GM19467 (cell line): ENCODE measurements around the gene SHROOM3.
"Not testable (repeated sequence)": the region's sequence is repeated elsewhere in the genome, so short reads cannot be mapped to it uniquely, and the experiment has no call there.

Experiments used
- ATAC-seq: cut with Tn5 transposase; IDR thresholded peaks from one replicate; pipeline ENCODE4 v1.9.1; 2021; ENCODE audit warnings: mild to moderate bottlenecking, moderate library complexity; ENCODE audit not compliant: unreplicated experiment

SHROOM3 gene

DNA sequence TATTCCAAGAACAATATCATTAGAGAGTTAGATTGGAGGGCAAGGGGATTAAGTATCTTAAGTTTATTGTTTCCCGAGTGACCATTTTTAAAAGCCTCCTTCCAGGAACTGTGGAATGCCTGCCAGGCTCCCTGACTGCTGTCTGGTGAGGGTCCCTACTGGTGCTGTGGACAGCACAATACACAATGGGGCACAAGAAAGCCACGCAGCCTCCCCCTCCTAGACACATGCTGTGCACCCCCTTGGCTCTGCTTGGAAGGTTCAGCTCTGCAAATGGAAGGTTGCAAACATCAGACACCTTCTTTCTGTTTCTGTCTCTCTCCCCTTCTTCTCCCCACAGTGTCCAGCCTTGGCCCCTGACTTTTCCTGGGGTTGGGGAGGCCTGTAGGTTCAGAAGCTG is 153.2 kb downstream of the SHROOM3 start:
- no peak for ATAC-seq

DNA sequence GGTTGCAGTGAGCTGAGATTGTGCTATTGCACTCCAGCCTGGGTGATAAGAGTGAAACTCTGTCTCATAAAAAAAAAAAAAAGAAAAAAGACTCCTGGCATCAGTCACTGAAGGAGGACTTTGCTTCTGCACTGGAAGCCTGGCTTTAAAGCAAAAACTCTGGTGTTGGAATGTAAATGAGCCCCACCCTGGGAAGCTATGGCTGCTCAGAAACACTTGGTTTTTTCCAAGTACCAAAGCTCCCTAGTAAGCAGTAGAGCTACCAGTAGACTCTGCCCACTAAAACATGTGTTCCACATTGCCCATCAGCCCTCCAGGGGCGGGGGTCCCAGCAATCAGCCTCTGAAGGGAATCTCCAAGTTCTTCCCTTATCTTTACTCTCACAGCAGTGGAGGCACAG is 154.4 kb downstream of the SHROOM3 start:
- ATAC-seq, result no peak

DNA sequence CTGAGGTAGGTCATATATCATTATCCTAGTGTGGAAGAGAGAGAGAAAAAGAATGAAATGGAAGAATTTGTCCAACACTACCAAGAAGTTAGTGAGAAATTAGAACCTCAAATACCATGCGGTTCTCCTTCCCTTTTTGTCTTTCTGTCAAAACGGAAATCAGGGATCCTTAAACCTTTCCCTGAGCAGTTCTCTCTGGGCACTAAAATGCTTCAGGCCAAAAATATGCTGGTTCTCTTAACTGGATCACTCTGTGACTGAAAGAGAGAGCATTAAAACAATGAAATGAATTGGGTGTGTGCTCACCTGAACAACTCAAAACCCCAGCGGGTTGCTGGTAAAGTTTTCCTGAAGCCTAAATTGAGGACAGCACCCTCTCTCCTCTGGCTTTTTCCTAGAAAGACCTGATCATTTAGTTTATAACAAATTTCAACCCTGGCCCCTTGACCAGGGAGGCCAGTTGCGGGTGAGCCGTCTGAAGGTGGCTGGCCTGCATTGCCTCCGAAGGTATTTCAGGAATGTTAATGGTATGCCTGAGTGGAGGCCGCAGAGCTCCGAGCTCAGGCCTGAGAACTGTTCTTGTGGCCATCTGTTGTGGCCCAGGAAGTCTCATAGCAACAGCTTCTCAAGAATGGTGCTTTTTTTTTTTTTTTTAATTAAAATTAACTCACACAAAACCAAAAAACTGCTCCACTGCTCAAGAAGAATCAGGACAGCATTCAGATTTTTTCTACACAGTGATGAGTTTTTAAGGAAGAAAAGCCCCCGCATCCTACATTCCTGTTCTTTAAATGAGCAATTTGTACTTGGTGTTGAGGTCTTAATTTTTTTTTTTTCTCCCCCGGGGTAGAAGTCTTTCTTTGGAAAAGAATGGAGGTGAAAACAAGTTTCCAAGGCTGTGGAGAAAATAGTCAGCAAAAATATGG is 155.1 kb downstream of the SHROOM3 start:
- no peak for ATAC-seq

DNA sequence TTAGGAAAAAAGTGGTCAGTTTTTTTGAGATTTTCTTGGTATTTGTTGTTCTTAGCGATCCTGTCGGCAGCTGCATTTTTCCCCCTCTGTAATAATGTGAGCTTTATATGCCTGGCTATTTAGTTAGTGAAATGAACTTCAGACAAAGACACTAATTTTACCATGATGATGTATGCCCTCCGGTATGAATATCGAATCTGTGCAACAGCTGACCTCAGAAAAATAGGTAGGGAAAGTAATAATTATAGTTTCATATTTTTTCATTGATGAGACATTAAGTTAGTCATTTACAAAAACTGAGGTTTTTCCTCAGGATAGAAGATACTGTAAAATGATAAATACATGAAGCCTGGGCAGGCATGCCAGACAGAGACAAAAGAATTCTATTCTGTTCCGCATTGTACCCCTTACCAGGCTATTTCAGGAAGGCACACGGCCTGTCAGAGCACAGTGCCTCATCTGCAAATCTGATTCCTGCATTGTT is 155.8 kb downstream of the SHROOM3 start:
- ATAC-seq, result no peak

DNA sequence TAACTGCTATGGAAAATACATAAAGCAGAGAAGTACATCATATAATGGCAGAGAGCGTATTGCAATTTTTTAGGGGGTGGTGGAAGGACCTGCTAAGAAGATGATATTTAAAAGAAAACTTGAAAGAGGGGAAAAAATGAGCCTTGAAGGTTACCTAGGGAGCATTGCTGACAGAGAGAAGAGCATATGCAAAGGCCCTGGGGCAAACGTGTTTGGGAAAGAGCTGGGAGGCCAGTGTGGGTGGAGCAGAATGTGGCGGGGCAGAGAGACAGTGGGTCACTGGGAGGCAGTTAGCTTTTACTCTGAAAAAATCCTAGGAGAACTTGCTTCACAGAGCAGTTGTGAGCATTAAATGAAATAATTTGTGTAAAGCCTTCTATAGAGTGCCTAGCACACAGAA is 157.0 kb downstream of the SHROOM3 start:
- ATAC-seq, result no peak

DNA sequence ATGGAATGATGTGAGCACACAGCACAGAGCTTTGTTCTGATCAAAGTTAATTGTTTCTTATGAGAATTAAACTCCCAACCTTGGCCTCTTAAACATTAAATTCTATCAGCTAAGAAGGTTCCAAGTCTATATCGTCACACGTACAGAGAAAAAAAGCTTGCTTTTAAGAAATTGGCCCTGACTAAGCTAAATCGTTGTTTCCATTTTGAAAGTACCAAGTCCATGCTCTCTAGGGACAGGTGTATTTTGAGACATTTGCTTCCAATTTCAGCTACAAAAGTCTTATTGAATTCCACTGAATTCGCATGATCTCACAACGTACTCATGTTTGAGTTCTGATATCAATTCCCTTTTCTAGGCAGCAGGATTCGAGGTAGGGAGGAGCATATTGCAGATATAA is 157.4 kb downstream of the SHROOM3 start:
- ATAC-seq, result no peak

DNA sequence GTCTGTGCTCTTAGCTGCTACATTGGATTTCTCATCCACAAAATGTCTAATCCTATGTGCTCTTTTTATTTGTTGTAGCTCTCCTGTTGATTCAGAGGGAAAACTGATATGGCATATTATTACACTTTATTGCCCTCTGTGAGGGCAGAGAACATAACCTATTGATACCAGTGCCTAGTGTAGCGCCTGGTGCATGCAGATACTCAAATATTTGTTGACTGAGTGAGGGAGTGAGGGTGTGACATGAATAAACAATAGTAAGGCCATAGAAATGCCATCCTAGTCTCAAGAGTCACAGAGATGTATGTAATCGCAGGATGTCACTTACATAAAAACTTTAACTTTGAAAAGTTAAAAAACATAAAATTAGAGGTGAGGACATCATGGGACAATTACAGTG is 159.1 kb downstream of the SHROOM3 start:
- no peak for ATAC-seq

DNA sequence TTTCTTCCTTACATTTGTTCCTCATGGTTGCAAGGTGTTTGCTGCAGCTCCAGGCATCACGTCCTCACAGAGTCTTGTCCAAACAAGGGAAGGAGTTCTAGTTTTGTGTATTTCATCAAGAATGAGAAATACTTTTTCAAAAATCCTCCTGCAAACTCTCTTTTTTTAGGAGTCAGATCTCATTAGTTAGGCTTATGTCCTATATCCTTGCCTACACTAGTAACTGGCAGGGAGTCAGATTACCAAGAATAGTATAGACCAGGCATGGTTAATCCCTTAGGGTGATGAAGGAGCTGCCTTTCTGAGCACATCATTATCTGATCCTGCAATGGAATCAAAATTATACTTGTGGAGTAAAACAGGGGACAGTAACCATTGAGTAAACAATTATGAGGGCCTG is 160.4 kb downstream of the SHROOM3 start:
- no peak for ATAC-seq

DNA sequence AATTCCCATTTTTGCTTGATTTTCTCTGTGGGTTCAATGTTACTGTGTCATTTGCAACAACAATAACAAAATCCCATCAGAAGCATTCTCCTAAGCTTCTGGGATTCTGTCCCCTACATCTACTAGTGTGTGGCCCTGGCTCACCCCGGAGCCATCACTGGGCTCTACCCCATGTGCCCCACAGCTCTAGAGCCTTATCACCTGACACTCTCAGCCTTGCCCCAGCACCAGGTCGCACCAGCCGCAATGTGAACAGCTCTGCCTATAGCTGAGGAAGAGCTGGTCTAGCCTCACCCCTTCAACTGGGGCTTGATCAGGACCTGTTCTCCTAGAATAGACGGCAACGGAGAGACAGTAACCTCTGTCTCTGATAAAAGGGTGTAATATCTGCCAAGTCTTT is 161.7 kb downstream of the SHROOM3 start:
- ATAC-seq, result no peak

DNA sequence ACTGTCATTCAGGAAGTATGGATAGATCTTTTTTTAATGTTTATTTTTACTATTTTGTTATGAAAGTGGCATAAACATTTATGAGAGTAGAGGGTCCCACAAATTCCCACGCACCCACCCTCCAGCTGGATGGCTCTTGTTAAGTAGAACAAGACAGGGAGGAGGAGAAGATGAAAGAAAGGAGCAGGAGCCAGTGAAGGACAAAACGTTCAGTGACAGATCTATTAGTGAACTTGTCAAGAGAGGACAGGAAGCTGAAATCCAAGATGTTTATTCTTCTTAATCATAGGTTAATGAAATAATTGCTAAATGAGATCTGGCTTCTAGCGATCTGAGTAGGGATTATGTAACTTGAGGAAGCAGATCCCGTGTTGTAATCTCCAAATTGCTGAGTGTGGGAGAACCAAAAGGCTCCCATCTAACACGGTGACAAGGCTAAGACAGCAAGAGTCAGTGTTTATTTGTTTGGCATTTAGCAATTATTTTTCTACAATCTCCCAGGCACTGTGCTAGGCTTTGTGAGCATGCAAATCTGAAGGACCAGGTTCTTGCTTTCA is 162.5 kb downstream of the SHROOM3 start:
- no peak for ATAC-seq

DNA sequence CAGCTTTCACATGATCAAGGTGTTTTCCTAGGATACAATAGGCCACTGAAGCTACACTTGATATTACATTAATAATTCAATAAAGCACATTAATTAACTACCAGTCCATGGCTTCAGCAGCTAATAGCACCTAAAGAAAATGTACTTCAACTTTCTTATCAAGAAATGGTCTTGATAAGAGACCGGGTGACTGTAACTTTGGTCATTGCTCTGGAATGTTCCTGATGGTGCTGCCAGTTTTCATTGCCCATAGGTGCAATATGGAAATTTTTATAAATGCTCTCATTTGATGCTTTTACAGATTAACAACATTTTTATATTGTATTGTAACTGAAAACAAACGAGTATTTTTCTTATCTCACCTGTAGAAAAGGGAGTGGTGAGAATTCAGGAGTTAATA is 165.4 kb downstream of the SHROOM3 start:
- no peak for ATAC-seq

DNA sequence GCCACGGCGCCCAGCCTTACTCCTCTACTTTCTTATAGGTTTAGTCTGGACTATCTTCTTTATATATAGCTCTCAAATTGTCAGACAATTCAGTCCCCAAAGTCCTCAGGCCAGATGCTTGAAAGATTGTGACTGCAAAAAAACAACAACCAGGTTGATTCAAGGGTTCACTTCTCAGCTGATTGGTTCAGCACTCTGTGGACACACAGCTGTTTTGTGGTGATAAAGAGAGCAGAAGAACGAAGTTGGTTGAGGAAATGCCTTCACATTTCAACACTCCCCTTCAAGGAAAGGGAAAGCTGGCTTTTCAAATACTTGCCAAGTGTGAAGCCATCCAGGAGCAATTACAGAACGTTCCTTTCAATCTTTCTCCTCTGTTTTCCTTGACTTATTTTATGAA is 166.8 kb downstream of the SHROOM3 start:
- ATAC-seq, result no peak

DNA sequence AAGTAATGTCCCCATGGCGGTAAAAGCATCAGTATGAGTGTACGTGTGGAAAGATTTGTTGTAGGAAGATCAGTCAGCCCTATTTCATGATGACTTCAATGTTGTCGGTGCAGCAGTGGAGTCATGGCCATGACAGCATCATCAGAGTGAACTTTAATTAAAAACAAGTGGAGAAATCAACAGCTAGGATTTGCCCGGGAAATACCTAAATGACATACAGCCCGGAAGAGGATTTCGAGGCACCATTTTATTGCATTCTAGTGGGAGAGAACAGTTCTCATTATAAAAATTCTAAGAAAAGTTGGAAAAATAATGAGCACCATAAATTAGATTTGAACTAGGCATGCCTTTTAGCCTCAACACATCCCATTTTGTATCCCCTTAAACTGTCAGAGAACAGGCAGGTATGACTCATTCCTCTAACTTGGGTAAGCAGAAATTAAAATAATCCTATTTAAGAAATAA is 170.1 kb downstream of the SHROOM3 start:
- ATAC-seq, result no peak

DNA sequence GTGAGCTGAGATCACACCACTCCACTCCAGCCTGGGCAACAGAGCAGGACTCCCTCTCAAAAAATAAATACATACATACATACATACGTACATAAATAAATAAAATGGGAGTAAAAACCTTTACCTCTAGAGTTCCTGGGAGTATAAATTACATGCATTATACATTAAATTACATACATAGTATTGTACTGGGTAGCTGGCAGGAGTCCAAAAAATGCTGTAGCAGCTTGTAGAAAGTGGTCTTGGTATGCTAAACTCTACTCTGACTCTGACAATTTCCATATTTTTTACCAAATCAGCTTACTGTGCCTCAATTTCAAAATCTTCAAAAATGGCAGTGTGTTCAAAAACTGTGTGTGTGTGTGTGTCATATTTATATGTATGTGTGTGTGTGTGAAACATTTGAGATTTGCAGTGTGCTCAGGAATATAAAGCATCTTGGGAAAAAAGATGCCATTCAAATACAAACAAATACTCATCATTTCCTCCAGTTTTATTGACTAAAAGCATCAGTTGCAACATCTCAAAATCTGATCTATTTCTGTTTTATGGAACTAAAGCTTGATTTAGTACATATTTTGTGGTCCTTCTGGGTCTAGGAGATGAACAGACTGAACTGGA is 171.7 kb downstream of the SHROOM3 start:
- no peak for ATAC-seq

DNA sequence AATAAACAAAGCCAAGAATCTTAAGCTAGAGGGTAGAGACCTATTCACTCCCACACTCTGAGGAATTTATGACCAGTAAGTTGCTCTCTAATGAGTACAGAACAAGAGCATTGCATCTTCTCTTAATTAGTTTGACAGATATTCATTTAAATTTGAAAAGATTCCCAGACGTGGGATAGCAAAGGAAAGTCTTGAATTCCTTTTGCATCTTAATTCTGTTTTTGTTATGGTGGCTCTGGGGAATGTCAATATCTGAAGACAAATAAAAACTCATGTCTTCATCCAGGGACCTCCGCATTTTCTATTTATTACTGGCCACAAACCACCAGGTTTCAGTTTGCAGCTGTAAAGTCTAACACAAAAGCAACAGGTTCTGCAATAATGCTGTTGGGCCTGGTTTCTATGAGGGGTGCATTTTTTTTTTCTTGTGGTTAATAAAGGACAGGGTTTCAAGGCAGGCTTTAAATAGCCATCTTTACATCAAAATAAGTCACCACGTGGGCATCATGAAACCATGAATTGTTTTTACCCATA is 172.3 kb downstream of the SHROOM3 start:
- peak; percentile 94 for ATAC-seq

DNA sequence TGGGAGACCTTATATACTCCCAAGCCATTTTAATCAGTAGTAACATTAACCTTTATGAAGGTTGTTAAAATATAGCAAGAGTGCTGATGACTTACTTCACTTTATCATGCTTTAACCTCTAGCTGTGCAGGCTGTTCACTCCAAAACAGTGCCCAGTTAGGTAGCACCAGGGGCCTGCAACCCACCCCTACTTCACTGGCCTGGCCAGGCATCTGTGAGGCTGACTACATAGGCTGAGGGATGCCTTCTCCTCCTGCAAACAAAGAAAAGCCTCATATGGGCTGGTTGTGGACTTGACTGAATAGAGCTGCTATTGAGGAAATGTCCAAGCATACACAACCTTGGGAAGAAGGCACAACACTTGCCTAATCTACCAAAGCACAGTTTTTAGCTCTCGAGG is 172.8 kb downstream of the SHROOM3 start:
- ATAC-seq, result no peak

DNA sequence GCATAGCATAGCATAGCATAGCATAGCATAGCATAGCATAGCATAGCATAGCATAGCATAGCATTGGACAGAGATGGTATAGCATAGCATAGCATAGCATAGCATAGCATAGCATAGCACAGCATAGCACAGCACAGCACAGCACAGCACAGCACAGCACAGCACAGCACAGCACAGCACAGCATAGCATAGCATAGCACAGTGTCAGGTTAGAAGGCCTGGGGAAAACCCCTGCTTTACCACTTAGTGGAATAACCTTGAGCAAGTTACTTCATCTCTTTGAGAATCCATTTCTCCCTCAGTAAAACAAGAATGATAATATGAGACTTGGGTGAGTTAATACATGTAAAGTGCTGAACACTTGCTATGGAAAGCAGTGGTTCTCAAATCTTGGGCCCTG is 173.5 kb downstream of the SHROOM3 start:
- not testable (repeated sequence) for ATAC-seq

DNA sequence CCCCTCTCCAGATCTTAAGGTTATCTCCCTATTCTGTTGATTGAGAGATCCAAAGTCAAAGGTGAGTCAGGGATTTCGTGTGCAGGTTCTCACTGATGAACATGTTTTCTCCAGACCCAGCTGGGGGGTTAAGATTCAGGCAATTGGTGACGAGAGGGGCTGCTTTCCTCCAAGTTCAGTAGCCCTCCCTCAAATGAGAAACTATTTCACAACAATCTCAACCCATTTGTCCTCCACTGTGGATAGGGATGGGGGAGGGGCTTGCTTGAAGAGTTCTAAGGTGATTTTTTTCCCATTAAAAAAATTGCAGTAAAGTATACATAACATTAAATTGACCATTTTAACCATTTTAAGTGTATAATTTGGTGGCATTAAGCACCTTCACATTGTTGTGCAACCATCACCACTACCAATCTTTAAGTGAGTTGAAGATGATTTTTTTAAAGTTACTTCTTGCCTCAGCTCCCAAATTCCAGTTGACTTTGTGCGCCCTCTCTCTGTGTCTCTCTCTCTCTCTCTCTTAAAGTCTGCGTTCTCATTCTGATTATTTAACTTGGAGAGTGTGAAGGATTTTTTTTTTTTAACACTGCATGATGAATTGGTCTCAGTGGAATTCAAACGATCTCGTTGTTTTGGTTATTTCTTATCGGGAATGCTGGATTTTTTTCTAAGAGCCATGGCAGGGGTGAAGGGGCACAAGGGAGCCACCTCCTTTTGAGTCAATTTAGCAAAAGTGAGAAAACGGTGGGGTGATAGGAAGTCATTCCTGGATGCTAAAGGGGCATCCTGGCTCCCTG is 175.9 kb downstream of the SHROOM3 start:
- no peak for ATAC-seq

DNA sequence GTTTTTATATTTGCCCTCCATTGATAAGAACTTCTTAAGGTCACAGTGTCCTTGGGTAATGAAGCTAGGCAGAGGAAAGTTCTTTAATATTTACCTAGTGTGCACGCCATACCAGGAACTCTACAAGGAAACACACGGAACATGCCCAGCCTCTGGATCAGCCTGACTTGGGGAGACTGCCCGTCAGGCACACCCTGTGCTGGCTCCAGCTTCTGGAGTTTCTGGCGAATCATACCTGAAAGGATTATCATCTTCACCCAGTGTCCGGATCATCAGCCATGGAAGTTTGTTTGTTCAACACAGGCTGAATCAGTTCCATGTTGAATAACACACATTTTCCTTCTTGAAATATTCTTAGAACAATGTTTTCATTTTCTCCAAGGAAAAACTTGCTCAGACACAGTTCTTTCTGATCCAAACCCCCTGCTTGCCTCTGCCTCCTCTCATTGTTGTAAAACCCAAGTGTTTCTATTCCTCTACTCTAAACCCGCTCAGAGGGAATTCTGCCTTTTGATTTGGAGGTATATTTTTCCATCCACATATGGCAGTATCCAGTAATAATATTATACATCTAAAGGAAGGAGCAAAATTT is 176.7 kb downstream of the SHROOM3 start:
- no peak for ATAC-seq

DNA sequence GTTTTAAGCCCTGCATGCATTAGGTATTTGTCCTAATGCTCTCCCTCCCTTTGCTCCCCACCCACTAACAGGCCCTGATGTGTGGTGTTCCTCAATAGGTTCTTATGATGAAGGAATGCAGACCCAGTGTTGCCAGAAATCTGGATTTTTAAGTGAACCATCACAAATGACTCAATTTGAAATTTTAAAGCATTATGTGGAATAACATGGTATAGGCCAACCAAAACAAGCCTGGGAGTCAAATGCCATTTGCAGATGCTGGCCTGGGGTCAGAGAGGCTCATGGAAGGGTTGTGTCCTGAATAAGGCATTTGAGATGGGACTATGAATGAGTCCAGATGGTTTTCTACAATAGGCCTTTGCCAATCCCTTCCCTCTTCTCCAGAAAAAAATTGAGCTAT is 179.6 kb downstream of the SHROOM3 start:
- ATAC-seq, result no peak
